ENCODE results near the gene COL6A1.
"Not testable (repeated sequence)": the region's sequence is repeated elsewhere in the genome, so short reads cannot be mapped to it uniquely, and the experiment has no call there.

COL6A1 gene

GRCh38 chr21:45969921-45970673, 11.5 kb upstream of the COL6A1 start:
- DNase-seq, result no peak

- DNase-seq, result no peak
Measured at GRCh38 chr21:45970674-45971615, 10.6 kb upstream of the COL6A1 start.

GRCh38 chr21:45971616-45972352, 9.8 kb upstream of the COL6A1 start:
- no peak for DNase-seq

- DNase-seq, result no peak
Measured at GRCh38 chr21:45972353-45972715, 9.2 kb upstream of the COL6A1 start.

GRCh38 chr21:45972716-45973474, 8.7 kb upstream of the COL6A1 start:
- DNase-seq, result no peak

- DNase-seq, result peak; percentile 24
Measured at GRCh38 chr21:45973475-45974072, 8.0 kb upstream of the COL6A1 start.

GRCh38 chr21:45974073-45975019, 7.2 kb upstream of the COL6A1 start:
- no peak for DNase-seq

- no peak for DNase-seq
Measured at GRCh38 chr21:45975020-45975666, 6.4 kb upstream of the COL6A1 start.

- not testable (repeated sequence) for DNase-seq
Measured at GRCh38 chr21:45975667-45976409, 5.7 kb upstream of the COL6A1 start.

- no peak for DNase-seq
Measured at GRCh38 chr21:45976701-45977311, 4.8 kb upstream of the COL6A1 start.

- no peak for DNase-seq
Measured at GRCh38 chr21:45977396-45977795, 4.2 kb upstream of the COL6A1 start.

GRCh38 chr21:45979141-45979631, 2.4 kb upstream of the COL6A1 start:
- no peak for DNase-seq

GRCh38 chr21:45979651-45980050, 1.9 kb upstream of the COL6A1 start:
- no peak for DNase-seq

GRCh38 chr21:45980271-45980670, 1.3 kb upstream of the COL6A1 start:
- no peak for DNase-seq

- no peak for DNase-seq
Measured at GRCh38 chr21:45980697-45981096, 873 bp upstream of the COL6A1 start.

GRCh38 chr21:45982092-45982757, 655 bp downstream of the COL6A1 start:
- DNase-seq, result no peak

- no peak for DNase-seq
Measured at GRCh38 chr21:45982758-45983648, 1.4 kb downstream of the COL6A1 start.

- DNase-seq, result no peak
Measured at GRCh38 chr21:45983649-45983965, 2.0 kb downstream of the COL6A1 start.
